GM12878 (cell line): ENCODE measurements around the gene DPYSL3.

Experiments
- CTCF ChIP-seq, 3 experiments: IDR thresholded peaks in 2 of 3; conservative IDR thresholded peaks in 1 of 3; 2 replicates each; pipeline ENCODE4 v1.5.1; 2011; ENCODE audit warnings: low read depth in 3 of 3, low read length in 3 of 3, mild to moderate bottlenecking in 3 of 3, control low read depth in 2 of 3, moderate library complexity in 2 of 3, inconsistent platforms in 1 of 3, mixed read lengths in 1 of 3; ENCODE audit not compliant: control insufficient read depth in 2 of 3, insufficient read depth in 1 of 3; ENCODE audit errors: extremely low read depth in 1 of 3
- EZH2 ChIP-seq: IDR thresholded peaks from 2 replicates; pipeline ENCODE4 v1.6.1; 2012; ENCODE audit warnings: low read depth, mild to moderate bottlenecking, control low read depth, inconsistent platforms, low read length, borderline replicate concordance; ENCODE audit not compliant: control insufficient read depth
- GABPA ChIP-seq: IDR thresholded peaks from 2 replicates; pipeline ENCODE4 v1.6.1; 2014; ENCODE audit warnings: antibody characterized with exemption, low read depth, mild to moderate bottlenecking, inconsistent platforms
- HDAC6 ChIP-seq: fragments of 200-600 bp; sonication (generic); IDR thresholded peaks from one replicate; pipeline ENCODE4 v1.8.0; 2017; ENCODE audit warnings: antibody characterized with exemption; ENCODE audit not compliant: unreplicated experiment
- POLR2AphosphoS5 ChIP-seq: IDR thresholded peaks from 2 replicates; pipeline ENCODE4 v1.6.1; 2011; ENCODE audit warnings: mild to moderate bottlenecking, low read length, inconsistent platforms

- TF ChIP-seq CTCF (IDR thresholded peaks at IDR 0.05 in 2 of 3, conservative IDR thresholded peaks at IDR 0.05 in 1 of 3; ENCODE audit: control insufficient read depth in 2 of 3, extremely low read depth in 1 of 3, insufficient read depth in 1 of 3, low read depth in 3 of 3, low read length in 3 of 3) (no peak), HDAC6 (no peak), GABPA (no peak), POLR2AphosphoS5 (no peak), EZH2 (no peak)
These were observed 103.2 kb downstream of the DPYSL3 start for GRCh38 chr5:147406636-147407035.
